ENCODE measurements around the gene GPR137.

GPR137 gene

DNA sequence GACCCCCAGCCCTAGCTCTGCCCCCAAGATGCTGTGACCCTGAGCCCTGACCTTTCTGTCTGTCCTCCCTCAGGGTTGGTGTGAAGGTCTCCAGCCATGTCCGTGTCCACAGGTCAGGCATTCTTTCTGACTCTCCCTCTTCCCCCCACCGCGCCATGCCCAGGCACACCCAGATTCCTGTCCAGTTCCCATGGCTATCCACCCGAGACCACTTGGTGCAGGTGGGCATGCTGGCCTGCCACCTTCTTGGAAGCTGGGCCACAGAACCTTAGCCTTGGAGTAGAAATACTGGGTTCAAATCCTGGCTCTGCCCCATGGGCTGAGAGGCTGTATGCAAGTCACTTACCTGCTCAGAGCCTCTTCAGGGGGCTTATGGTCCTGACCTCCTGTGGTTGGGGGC lies 36.6 kb upstream of the GPR137 start:
- DNase-seq (ENCODE audit: low read depth): no peak

DNA sequence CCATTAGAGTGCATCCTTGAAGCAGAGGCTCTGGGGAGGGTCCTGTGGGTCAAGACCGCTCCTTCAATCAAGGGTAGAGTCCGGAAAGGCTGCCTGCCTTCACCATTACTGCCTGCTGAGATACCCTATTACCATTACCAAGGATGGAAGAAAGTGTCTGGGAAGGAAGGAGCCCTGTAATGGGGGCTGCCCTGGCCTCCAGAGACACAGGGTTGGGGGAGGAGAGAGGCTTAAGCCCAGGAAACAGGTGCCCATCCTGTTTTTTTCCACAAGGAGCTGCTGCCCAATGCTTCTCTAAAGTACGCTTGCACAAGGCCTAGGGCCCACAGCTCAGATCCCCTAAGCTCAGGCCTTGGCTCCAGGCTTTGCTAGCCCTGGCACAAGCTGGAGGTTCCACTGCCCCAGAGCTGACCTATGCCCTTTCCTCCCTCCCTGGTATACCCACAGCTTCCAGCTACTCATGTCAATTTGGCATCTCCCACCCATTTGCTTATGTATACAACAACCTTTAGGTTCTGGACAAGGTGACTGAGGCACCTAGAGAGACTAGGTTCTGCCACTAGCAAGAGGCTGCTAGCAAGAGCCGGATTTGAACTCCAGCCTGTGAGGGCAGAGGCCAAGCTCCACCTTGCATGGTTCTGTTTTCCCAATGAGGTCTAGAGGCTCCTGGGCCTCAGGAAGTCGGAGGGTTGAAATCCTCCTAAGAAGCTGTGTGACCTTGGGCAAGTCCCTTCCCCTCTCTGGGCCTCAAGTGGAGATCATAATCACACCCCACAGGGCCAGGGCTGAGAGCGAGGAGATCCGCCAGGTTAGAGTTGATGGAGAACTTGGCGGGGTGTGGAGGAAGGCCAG lies 35.9 kb upstream of the GPR137 start:
- no peak for DNase-seq (ENCODE audit: low read depth)

DNA sequence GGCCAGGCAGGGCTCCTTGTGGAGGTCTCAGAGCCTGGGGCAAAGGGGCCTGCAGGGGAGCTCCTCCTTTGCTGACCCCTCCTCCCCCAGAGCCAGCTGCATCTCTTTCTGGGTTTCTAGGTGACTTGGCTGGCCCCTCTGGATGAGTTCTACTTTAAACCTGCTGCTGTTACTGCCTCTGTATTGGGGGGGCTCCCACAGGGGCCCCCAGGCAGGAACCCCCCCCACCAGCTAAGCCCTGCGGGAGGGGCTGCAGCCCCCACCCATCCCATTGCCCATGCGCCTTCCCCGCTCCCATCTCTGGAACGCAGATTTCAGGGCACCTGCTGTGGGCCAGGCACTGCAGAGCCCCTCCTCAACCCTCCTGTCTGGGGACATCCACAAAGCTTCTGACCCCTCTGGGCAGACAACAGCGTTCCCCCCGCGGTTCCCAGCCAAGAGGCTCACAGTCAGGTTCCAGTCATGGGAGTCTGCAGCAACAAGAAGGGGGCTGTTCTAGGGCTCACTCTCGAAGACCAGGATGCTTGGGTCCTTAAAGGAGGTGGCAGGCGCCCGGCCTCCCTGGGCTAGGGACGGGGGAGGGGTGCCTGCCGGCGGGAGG lies 35.1 kb upstream of the GPR137 start:
- DNase-seq (ENCODE audit: low read depth): no peak

DNA sequence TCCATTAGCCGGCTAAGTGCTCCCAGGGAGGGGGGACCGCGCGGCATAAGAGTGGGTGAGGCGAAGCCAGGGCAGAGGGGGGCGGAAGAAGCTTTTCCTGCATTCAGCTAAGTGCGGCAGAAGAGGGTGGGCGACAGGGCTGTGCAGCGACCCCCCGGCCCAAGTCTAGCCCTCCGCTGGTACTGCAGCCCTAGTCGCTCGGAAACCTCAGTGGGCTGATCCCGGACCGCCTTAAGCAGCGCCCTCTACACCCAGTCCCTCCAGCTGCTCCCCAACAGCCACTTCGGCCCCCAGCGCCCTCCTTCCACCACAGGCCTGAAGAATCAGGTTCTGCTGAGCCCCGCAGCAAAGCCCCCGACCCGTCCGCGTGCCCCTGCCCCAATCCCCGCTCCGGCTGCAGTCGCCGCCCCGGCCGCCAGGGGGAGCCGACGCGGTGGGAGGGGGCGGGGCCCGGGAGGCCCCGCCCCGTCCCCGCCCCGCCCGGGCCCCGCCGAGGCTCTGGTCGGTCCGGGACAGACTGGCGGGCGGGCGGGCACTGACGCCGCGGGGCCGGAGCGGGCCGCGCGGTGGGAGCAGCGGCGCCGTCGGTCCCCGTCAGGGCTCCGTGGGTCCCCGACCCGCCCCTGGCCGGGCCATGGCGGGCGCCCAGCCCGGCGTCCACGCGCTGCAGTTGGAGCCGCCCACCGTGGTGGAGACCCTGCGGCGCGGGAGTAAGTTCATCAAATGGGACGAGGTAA lies 34.5 kb upstream of the GPR137 start, which contains the start of gene PLCB3:
Gene PLCB3 (plus strand): TSS at position 515 of the 737 bp plus-strand sequence. CDS start 120 bp downstream, at position 635.
- DNase-seq (ENCODE audit: low read depth): peak; percentile 59

DNA sequence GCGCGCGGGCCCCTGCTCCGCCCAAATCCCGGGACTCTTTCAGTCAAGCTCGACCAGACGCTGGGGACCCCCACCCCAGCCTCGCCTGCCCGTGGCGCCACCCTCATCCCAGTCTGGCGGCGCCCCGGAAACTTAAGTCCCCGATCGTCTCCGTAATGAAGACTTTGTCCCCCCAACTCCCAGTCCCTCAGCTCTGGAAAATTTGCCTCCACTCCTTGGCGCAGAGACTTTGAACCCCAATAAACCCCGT lies 34.0 kb upstream of the GPR137 start:
- no peak for DNase-seq (ENCODE audit: low read depth)

DNA sequence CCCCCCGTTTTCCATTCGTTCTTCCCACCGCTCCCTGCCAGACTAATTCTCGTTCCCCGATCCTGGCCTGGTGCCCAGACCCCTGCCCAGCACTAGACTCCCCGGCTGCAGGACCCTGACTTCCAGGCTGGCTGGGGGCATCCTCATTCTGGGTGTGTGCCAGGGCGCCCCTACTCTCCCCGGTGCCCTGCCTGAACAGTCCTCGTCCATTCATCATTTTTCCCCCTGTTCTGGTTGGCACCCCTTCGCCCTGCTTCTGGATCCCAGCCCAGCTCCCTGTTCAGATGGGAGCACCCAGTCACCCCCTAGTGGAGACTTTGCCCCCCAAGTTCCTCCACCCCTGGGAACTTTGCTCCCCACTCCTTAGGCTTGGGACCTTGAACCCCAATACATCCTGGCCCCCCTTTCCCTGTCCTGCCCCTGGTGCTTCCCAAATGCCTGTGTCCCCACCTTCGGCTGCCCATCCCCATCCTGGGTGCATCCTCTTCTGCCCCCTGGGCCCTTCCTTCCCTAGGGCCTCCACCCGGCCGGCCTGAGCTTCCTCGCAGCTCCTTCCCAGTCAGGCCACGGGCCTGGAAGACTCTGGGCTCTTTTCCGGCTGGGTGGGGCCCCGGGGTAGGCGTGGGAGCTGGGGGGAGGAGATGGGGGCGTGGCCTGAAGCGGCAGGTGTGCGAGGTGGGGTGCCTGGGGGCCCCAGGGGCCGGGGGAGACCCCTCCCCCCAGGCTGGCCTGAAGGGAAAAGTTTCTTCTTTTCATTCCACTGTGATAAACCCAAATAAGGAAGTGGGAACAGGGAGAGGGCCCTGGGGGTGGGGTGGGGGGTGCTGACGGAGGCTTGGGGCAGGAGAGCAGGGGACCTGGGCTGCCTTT lies 33.4 kb upstream of the GPR137 start:
- DNase-seq (ENCODE audit: low read depth): peak; percentile 65

DNA sequence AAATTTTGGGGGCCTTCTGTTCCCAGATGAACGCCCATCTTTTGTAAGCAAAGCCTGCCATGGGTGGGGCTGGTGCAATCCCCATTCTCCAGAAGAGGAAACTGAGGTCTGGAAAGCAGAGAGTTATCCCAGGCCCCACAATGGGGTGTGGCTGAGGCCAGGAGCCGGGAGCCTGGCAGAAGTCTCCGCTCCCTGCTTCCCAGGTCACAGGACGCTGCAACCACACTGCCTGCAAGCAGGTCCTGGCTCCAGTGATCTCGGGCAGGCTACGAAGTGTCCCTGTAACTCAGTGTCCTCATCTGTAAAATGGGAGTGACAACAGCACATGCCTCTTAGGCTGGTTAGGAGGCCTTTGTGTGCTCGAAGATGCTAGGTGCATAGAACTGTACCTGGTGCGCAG lies 32.6 kb upstream of the GPR137 start:
- DNase-seq (ENCODE audit: low read depth): no peak

DNA sequence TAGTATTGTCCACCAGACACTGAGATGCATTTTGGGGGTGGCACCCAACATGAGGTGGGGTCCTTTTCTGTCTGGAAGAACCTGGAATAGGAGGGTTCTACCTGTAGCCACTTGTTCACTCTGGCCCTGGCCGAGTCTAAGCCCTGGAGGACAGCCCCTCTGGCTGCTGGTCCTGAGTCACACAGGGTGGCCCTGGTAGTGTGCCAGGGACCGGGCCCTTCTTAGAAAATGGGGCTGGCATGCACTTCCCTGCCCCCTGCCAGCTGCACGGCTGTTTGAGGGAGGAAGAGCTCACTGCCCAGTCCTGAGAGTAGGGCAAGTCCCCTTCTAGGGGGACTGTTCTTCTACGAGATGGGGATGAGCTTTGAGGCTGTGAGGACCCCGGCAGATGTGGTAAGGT lies 32.2 kb upstream of the GPR137 start:
- peak; percentile 52 for DNase-seq (ENCODE audit: low read depth)

DNA sequence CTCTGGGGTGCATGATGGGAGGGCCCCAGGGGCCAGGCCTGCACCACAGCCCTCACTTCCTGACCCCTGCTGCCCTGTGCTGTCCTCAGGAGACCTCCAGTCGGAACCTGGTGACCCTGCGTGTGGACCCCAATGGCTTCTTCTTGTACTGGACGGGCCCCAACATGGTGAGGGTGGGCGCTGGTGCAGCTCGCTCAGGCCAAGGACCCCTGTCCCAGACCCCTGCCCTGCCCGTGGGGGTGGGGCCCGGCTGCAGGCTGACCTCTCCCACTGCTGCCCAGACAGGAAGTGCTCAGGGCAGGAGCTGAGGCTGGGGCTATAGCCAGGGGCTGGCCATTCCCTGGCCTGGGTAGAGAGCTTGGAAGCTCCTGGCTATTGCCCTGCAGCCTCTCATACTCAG lies 31.3 kb upstream of the GPR137 start:
- no peak for DNase-seq (ENCODE audit: low read depth)

DNA sequence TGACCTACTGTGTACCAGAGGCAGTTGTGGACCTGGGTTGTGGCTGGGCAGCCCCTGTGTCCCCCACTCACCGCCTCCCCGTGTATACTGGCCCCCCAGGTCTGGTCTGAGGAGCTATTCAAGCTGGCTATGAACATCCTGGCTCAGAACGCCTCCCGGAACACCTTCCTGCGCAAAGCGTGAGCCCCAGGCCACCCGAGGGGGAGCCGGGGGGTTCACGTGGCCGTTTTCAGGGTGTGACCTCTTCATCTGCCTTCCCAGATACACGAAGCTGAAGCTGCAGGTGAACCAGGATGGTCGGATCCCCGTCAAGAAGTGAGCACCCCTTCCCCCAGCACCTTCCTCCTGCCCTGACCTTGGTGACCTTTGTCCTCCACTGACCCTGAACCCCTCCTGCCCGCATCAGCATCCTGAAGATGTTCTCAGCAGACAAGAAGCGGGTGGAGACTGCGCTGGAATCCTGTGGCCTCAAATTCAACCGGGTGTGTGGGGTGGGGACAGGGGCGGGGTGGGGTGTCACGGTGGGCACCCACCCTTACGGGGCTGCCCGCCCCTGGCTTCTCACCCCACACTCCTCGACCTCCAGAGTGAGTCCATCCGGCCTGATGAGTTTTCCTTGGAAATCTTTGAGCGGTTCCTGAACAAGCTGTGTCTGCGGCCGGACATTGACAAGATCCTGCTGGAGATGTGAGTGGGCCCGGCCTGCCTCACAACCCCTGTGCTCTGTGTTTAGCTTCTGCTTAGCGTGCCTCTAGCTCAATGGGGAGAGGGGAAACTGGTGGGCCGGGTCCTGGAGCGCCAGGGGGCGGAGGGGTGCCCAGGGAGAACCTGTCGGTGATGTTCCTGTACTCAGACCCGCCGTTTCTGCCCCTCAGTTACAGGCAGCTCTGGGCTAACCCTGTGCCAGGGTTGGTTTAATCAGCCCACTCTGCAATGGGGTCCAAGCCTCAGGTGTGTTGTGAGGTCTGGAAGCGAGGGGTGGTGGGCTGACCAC lies 30.2 kb upstream of the GPR137 start:
- no peak for DNase-seq (ENCODE audit: low read depth)

DNA sequence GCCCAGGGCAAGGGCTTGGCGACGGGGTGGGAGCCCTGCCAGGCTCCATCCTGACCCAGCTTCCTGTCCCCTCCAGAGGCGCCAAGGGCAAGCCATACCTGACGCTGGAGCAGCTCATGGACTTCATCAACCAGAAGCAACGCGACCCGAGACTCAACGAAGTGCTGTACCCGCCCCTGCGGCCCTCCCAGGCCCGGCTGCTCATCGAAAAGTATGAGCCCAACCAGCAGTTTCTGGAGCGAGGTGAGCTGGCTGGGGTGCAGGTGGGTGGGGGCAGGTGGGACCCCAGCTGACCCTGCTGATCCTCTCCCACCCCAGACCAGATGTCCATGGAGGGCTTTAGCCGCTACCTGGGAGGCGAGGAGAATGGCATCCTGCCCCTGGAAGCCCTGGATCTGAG lies 29.3 kb upstream of the GPR137 start:
- no peak for DNase-seq (ENCODE audit: low read depth)

DNA sequence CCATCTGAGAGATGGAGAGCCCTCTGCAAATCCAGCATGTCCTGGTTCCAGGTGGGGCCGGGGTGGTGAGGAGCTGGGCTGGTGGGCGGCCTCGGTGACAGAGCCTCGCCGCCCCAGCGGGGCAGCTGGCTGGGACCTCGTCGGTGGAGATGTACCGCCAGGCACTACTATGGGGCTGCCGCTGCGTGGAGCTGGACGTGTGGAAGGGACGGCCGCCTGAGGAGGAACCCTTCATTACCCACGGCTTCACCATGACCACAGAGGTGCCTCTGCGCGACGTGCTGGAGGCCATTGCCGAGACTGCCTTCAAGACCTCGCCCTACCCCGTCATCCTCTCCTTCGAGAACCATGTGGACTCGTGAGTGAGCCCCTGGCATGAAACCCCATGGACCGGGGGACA lies 27.3 kb upstream of the GPR137 start:
- no peak for DNase-seq (ENCODE audit: low read depth)

DNA sequence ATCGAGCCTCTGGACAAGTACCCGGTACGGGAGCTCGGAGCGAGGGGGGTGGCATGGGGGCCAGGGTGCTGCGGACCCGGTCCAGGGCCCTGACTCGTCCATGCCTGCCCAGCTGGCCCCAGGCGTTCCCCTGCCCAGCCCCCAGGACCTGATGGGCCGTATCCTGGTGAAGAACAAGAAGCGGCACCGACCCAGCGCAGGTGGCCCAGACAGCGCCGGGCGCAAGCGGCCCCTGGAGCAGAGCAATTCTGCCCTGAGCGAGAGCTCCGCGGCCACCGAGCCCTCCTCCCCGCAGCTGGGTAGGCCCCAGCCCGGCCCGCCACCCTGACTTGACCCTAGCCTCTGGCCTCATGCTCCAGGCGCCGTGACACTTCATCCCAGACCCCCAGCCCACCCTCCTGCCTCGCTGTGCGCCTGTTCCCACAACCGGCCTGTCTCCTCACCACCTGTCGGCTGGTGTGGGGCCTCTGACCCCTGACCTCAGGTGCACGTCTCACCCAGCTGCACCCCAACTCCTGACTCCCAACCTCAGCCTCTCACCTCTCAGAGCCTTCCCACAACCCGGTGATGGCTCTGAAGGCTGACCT lies 26.6 kb upstream of the GPR137 start:
- DNase-seq (ENCODE audit: low read depth): no peak

DNA sequence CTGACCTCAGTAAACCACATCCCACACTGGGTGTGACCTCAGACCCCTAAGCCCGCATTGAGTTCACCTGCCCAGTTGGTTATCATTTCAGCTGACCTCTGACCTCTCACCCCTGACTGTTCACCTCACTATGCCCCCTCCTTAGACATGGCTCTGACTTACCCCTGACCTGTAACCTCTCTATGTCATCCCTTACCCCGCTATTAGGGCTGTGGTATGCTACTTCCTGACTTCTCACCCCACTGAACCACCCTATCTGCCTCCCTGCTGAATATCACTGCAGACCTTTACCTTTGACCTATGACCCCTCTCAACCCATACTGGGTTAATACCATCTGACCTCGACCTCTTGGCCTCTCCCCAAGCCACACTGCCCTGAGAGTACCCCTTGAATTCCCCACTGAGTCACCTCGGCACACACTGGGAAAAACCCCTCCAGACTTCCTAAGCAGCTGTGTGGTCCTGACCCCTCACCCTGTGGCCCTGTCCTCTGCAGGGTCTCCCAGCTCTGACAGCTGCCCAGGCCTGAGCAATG lies 26.0 kb upstream of the GPR137 start:
- DNase-seq (ENCODE audit: low read depth): no peak

DNA sequence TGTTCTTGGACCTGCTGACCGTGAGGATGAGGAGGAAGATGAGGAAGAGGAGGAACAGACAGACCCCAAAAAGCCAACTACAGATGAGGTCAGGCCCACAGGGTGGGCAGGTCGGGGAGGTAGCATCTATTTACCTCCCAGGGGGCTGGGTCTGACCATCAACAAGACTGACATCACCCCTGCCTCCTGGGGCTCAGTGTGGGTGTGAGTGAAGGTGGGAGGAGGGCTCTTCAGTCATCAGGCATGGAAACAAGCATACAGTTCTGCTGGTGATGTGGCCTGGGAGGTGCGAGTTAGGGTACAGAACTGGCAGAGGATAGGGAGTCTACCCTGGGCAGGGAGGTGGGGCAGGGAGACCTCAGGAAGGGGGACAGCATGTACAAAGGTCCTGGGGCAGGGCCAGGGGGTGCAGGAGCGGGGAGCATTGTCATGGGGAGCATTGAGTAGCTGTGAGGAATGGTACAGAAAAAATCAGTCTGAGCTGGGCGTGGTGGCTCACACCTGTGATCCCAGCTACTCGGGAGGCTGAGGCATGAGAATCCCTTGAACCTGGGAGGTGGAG lies 25.4 kb upstream of the GPR137 start:
- no peak for DNase-seq (ENCODE audit: low read depth)

DNA sequence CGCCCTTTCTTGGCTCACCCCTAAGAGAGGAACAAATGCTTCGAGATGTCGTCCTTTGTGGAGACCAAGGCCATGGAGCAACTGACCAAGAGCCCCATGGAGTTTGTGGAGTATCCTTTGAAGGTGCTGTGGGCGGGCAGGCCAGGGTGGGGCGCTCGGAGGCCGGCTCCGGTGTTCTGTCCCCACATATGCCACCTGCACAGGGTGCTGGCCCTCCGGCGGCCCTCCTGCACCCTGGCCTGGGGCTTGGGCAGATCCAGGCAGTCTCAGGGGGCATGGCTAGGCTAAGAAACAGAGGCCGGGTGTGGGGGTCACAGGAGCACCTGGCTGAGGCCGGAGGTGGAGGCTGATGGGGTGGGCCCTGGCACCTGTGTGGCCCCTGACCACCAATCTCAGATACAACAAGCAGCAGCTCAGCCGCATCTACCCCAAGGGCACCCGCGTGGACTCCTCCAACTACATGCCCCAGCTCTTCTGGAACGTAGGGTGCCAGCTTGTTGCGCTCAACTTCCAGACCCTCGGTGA lies 24.0 kb upstream of the GPR137 start:
- DNase-seq (ENCODE audit: low read depth): no peak

DNA sequence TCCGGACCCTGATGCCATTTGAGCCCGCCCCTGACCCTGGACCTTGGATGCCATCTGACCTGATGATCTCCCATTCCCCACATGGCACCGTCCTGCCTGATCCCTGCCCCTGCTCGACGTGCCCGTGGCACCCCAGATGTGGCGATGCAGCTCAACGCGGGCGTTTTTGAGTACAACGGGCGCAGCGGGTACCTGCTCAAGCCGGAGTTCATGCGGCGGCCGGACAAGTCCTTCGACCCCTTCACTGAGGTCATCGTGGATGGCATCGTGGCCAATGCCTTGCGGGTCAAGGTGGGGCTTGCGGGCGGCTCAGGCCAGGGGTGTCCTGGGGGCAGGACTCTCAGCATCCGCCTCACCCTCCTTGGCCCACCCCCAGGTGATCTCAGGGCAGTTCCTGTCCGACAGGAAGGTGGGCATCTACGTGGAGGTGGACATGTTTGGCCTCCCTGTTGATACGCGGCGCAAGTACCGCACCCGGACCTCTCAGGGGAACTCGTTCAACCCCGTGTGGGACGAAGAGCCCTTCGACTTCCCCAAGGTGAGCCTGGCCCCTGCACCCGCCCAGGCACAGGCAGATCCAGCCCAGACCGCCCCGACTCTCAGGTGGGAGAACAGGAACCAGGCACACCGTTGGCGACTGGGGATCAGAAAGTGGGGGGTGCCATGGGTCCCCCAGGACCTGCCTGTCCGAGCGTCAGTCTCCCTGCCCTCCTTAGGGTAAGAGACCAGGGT lies 23.2 kb upstream of the GPR137 start:
- no peak for DNase-seq (ENCODE audit: low read depth)

DNA sequence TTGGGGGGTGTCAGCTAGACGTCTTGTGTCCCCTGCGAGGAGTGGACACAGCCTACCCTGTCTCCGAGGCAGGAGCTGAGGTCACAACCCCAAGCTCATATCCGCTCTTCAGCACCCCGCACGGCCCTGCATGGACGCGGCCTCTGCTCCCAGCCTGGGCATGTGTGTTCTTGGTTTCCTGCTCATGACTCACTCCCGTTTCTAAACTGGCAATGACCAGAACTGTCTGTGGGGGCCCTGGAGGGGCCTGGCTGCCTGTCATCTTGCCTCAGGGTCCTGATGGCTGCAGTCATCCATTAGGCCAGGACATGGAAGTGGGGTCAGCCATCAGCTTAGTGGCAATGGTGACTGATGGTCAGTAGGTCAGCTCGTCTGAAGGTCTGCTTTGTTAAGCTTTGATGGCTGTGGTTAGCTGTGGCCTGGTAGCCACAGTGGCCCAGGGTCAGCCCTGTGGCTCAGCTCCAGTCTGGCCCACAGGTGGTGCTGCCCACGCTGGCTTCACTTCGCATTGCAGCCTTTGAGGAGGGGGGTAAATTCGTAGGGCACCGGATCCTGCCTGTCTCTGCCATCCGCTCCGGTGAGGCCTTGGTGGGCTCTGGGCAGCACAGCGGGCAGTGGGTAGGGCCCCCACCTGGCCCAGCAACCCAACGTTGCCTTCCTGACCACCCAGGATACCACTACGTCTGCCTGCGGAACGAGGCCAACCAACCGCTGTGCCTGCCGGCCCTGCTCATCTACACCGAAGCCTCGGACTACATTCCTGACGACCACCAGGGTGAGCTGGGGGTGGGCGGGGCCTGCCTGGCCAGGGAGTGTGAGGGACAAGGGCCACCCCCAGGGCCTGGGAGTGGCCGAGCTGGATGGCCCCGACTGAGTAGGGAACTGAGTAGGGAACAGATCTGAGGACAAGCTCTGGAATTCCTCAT lies 22.4 kb upstream of the GPR137 start:
- DNase-seq (ENCODE audit: low read depth): peak; percentile 72

All from EH (cell line).